GM21825 (cell line): ENCODE results near the gene HS2ST1.
"Not testable (repeated sequence)": the region's sequence is repeated elsewhere in the genome, so short reads cannot be mapped to it uniquely, and the experiment has no call there.

Experiments
- ATAC-seq: cut with Tn5 transposase; IDR thresholded peaks from one replicate; pipeline ENCODE4 v1.9.1; 2021; ENCODE audit warnings: mild to moderate bottlenecking, moderate library complexity; ENCODE audit not compliant: unreplicated experiment

HS2ST1 gene

DNA sequence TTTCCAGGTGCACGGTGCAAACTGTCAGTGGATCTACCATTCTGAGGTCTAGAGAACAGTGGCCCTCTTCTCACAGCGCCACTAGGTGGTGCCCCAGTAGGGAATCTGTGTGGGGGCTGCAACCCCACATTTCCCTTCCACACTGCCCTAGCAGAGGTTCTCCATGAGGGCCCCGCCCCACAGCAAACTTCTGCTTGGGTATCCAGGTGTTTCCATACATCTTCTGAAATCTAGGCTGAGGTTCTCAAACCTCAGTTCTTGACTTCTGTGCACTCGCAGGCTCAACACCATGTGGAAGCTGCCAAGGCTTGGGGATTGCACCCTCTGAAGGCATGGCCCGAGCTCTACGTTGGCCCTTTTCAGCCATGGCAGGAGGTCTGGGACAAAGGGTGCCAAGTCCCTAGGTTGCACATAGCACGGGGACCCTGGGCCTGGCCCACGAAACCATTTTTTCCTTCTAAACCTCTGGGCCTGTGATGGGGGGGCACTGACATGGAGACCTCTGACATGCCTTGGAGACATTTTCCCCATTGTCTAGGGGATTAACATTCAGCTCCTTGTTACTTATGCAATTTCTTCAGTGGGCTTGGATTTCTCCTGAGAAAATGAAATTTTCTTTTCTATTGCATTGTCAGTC, 10.0 kb downstream of the HS2ST1 start:
- no peak for ATAC-seq

DNA sequence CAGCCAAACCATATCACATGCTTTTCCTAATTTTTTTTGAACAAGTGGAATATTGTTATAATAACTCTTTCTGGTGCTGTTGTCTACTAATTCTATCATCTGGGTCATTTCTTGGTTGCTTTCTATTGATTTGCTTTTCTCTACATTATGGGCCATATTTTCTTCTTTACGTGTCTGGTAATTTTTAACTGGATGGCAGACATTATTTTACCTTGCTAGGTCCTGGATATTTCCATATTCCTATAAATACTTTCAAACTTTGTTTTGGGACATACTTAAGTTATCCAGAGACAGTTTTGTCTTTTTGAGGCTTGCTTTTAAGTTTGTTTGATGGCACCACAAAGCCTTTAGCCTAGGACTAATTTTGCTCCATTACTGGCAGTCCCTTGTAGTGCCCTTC, 11.3 kb downstream of the HS2ST1 start:
- ATAC-seq, result no peak

DNA sequence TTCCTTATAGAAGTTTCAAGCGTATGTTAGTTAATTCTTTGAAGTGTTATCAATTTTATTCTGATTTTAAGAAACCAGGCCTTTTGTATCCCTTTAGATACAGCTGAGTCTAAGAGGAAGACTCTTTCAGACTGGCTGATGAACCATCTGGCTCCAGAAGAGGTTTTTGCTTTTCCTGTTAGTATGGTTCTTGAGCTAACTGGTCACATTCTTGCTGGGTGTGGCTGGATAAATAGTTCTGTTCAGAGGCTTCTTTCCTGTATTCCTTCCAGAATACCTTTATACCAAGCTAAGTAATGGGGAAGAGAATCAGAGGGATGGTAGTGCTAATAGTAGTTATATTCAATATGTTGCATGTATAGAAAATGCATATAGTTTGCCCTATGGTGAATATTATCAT, 12.4 kb downstream of the HS2ST1 start:
- ATAC-seq, result no peak

DNA sequence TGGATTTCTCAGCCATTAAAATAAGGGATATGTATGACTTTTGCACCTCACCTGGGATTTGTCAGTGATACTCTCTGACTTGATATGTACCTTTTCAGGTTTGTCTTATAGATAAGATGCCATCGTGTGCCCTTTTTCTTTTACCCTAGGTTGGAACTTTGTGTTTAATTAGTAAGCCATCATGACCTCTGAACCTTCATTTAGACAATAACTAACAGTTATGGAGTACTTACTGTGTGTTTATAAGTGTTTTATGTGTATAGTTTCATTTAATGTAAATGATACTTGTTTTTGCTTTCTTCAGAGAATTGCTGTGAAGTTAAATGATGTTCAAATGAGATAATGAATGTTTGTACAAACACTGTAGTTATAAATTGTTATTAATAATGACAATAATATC, 14.4 kb downstream of the HS2ST1 start:
- no peak for ATAC-seq

DNA sequence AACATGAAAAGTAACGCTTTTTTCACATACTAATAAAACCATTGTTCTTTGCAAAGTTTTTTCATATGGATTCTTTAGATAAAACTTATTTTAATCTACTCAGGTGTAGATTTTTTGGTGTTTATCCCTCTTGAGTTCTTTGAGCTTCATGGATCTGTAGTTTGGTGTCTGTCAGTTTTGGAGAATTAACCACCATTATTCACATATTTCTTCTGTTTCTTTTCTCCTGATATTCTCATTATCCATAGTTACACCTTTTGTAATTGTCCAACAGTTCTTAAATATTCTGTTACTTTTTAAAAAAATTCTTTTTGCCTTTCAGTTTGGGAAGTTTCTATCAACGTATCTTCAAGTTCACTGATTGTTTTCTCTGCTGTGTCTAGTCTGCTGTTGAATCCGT, 18.6 kb downstream of the HS2ST1 start:
- ATAC-seq, result no peak

DNA sequence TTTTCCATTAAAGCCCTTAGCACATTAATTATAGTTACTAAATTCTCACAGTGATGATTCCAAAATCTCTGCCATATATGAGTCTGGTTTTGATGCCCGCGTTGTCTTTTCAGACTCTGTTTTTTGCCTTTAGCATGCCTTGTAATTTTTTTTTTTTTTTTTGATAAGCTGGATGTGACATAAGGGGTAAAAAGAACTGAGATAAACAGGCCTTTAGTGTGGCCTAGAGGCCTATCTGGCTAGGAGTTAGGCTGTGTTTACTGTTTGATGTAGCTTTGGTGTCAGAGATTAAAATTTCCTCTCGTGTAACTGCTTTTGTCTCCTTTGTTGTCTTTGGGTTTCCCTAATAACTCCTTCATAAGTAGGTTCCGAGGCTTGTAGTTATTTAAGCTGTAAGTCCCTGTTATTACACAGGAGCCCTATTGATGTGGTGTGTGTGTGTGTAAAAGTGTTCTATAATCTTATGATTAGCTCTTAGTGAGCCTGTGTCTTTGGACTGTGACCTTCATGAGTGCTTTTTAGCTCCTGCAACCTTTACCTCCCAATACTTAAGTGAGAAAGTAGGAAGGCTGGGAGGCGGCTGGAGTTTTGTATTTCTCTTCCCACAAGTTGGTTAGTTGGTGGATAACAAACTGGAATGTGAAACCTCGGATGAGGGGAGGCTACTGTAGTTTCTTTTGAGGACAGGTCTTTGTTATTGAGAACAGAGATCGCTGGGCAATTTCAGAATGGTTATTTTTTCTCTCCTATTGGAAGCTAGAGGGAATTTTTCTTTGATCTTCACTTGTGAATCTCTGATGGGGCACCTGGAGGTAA, 19.3 kb downstream of the HS2ST1 start:
- no peak for ATAC-seq

DNA sequence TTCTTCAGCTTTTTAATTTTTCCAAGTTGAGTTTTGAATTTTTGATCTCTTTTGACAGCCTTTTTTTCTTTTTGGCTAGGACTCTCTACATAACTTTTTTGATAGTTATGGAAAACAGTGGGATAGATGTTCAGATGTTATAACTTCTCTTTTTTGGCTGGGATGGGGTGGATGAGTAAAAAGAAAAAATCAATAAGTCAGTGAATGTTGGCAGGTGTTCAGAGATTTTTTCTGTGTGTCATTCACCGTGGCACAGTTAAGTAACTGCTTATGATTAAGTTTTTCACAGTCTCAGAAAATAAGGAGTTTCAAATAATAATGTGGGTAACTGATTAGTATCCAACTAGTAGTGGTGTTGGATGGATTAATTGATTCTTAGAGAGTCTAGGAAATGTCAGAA, 24.0 kb downstream of the HS2ST1 start:
- no peak for ATAC-seq

DNA sequence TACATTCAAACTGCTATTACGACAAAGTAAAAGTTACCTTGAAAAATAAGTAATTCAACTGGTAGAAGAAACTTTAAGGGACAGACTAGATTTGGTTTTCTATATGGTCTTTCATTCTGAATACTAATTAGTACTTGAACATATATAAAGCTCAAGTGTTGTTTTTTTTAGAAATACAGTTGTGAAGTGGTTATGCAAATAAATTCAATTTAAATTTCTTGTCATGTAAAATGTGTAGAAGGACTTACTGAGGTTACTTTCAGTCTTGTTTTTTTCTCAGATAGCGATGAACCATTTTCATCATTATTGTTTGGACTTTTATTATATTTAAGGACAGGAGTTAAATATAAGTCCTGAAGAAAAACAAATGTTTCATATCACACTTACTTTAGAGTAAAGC, 24.4 kb downstream of the HS2ST1 start:
- no peak for ATAC-seq

DNA sequence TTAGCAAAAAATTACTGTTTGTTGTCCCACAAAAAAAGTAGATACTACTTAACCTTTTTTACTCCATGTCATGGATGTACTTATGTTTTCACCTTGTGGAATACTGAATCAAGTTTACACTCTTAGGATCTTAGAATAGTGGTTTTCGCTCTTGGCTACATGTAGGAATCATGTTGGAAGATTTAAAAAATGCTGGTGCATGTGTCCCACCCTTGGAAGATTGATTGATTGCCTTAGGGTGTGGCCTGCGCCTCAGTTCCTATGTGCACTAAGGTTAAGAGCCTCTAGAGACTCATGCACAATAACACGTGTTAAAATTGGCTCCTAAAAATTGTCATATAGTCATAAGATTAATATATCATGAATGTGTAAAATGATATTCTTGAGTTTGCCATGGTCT, 25.0 kb downstream of the HS2ST1 start:
- no peak for ATAC-seq

DNA sequence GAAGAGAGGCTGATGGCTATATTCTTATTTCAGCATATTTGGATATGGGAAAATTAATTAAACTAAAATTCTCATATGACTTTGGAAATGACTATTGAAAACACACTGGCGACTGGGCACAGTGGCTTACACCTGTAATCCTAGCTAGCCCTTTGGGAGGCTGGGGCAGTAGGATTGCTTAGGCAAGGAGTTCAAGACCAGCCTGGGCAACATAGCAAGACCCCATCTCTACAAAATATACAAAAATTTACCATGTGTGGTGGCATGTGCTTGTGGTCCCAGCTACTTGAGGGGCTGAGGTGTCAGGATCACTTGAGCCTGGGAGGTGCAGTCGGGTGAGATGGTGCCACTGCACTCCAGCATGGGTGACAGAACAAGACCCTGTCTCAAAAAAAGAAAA, 26.2 kb downstream of the HS2ST1 start:
- no peak for ATAC-seq

DNA sequence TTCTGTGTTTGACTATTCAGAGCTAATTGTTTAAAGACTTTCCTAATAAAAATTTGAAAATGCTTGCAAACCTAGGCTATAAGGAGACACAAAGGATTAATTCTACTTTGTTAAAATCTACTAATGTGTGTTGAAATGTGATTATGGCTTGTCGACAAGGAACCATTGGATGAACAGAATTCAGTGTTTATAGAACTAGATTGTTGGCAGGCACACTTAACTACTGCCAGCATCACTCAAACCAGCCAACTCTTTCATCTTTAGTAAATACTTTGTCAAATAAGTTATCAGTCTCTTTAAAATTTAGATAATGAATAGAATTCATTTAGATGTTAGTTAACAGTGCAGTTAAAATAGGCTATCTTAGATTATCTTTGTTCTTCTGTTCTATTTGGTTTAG, 27.6 kb downstream of the HS2ST1 start:
- no peak for ATAC-seq

DNA sequence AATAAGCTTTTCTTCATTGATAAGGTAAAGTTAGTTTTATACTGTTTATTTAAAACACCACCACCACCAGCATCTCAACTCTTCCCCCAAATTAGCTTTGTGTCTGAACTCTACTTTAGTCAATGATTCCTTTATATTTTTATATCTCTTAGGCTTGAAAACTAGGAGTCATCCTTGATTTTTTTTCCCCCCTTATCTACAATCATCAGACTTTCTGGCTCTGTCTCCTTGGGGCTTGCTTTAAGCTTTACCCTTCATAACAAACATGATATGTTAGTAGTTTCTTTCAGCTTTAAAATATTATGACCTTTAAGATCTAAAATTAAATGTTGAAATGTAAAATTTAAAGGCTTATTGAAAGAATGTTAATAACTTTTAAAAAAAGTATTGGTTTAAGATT, 28.3 kb downstream of the HS2ST1 start:
- no peak for ATAC-seq

DNA sequence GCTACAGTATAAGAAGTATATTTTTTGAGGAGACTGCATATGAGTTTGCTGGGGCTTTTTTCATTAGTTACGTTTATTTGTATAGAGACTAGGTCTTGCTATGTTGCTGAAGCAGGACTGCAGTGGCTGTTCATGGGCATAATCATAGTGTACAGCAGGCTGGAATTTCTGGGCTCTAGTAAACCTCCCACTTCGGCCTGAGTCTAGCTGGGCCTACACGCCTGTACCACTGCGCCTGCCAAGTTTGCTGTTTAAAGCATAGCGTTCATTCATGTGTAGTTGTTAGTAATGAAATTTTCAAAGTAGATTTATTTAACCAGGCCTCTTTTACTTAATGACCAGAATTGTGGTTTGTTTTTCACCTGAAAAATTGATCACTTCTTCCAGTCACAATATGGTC, 33.8 kb downstream of the HS2ST1 start:
- no peak for ATAC-seq

DNA sequence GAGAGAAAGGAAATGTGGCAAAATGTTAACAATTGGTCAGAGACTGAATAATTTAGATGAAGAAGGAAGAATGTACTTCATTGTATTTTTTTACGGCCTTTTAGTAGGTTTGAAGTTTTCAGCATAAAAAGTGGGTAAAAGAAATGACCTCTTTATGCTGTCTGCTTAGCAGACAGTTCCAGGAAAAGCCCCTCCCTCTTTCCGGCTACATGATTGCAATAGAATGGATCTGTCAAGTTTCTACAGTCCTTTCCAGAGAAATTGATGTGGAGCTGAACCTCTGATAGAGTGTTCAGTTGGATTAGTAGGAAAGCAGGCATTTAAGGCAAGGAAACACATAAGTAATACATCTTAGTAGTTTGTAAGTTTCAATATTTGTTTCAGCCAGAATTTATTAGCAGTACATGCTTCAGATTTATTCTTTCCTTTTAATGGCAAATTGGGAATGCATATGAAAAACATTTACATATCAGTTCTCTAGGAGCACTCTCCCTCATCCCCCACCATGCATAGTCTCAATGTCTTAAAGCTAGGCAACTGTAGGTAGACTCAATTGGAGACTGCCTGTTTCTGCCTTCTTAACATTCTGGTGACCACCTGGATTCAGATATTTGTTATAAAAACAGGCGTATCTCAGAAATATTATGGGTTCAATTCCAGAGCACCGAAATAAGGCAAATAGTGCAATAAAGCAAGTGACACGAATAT, 36.4 kb downstream of the HS2ST1 start:
- no peak for ATAC-seq

DNA sequence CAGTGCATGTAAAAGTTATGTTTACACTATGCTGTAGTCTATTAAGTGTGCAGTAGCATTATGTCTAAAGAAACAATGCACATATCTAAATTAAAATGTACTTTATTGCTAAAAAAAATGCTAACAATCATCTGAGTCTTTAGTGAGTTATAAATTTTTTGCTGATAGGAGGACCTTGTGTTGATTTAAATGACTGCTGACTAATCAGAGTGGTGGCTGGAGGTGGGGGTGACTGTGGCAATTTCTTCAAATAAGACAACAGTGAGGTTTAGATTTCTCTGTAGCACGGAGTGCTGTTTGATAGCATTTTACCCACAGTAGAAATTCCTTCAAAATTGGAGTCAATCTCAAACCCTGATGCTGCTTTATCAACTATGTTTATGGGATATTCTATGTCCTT, 37.0 kb downstream of the HS2ST1 start:
- ATAC-seq, result no peak

DNA sequence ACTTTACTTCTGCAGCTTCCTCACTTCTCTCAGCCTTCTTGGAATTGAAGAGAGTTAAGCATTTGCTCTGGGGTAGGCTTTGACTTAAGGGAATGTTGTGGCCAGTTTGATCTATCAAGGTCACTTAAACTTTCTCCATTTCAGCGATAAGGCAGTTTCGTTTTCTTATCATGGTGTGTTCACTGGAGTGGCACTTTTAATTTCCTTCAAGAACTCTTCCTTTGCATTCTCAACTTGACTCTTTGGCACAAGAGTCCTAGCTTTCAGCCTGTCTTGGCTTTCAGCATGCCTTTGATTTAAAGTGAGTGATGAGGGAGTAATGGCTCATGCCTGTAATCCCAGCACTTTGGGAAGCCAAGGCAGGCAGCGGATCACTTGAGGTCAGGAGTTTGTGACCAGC, 38.7 kb downstream of the HS2ST1 start:
- no peak for ATAC-seq

DNA sequence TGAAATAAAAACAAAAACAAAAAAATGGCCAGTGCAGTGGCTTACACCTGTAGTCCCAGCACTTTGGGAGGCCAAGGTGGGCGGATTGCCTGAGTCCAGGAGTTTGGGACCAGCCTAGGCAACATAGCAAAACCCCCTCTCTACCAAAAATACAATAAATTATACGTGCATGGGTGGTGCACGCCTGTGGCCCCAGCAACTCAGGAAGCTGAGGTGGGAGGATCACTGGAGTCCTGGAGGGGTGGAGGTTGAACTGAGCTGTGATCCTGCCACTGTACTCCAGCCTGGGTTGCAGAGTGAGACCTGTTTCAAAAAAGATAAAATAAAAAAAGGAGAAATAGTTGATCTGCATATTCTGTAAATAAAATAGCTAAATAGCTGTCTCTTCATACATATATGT, 41.2 kb downstream of the HS2ST1 start:
- ATAC-seq, result no peak

DNA sequence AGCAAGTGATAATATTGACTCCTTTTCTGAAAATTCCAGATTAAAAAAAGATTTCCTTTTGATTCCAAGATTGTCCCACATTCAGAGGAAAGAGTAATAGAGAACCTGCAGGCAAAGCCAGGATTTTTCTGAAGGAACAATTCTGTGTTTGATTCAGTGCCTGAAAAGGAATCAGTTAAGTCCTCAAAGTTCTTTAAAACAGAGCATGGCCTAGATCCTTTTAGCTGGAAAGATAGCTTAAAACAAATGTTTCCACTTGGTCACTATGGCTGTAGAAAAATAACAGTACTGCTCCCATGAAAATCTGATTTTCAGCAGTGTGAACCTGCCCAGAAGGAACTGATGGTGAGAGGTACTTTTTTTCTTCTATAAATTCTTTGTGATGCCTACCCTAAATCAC, 41.8 kb downstream of the HS2ST1 start:
- no peak for ATAC-seq

DNA sequence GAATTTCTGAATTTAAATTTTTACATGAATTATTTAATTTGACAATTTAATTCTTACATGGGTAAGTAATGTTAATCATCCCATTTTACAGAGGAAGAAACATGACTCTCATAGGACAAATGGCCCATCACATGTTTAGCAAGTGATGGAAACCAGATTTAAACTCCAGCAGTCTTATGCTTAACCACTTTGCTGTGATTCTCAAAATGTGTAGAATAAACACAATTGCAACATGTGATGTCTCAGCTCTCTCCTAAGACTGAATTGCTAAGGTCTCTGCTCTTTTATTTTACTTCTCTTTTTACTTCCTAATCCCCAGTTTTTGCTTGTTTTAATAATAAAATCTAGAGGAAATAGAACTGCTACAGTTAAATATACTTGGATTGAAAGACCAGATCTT, 42.8 kb downstream of the HS2ST1 start:
- no peak for ATAC-seq

DNA sequence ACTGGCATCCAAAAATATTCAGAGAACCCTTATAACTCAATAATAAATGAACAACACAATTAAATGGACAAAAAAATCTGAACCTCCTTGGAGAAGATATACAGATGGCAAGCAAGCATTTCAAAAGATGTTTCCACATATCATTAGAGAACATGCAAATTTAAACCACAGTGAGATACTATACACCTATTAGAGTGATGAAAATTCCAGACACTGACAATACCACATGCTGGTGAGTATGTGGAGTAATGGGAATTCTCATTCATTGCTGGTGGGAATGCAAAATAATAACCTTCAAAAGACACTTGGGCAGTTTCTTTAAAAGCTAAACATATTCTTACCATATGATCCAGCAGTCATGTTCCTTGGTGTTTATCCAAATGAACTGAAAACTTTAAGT, 46.1 kb downstream of the HS2ST1 start:
- no peak for ATAC-seq

DNA sequence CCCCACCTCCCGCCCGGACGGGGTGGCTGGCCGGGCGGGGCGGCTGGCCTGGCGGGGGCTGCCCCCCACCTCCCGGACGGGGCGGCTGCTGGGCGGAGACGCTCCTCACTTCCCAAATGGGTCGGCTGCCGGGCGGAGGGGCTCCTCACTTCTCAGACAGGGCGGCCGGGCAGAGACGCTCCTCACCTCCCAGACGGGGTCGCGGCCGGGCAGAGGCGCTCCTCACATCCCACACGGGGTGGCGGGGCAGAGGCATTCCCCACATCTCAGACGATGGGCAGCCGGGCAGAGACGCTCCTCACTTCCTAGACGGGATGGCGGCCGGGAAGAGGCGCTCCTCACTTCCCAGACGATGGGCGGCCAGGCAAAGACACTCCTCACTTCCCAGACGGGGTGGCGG, 49.4 kb downstream of the HS2ST1 start:
- not testable (repeated sequence) for ATAC-seq
